ENCODE results near the gene SLC16A9. TPM values are rescaled to one million over a fixed set of nuclear protein-coding genes. Genes with fewer than 3 reads are reported as not detected.
A peak's percentile ranks its signal among the peaks of the same experiment; 100 is the strongest.

The SLC16A9 gene
- total RNA-seq, 1 donor from 2014 or later, result 11.6 TPM

GRCh38 chr10:59692113-59692512, 17.5 kb downstream of the SLC16A9 start:
- no peak overlapping the region for H3K4me3 Mint-ChIP-seq (ENCODE audit: low read depth)
- TF ChIP-seq, protein P1, sequence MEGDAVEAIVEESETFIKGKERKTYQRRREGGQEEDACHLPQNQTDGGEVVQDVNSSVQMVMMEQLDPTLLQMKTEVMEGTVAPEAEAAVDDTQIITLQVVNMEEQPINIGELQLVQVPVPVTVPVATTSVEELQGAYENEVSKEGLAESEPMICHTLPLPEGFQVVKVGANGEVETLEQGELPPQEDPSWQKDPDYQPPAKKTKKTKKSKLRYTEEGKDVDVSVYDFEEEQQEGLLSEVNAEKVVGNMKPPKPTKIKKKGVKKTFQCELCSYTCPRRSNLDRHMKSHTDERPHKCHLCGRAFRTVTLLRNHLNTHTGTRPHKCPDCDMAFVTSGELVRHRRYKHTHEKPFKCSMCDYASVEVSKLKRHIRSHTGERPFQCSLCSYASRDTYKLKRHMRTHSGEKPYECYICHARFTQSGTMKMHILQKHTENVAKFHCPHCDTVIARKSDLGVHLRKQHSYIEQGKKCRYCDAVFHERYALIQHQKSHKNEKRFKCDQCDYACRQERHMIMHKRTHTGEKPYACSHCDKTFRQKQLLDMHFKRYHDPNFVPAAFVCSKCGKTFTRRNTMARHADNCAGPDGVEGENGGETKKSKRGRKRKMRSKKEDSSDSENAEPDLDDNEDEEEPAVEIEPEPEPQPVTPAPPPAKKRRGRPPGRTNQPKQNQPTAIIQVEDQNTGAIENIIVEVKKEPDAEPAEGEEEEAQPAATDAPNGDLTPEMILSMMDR (IDR thresholded peaks at IDR 0.05; ENCODE audit: unreplicated experiment), result no peak
- H3K9me3 Mint-ChIP-seq (ENCODE audit: low read depth), result no peaks in the 10 kb centered on the region
- H3K27me3 Mint-ChIP-seq, result no peaks in the 10 kb centered on the region
- DNase-seq (ENCODE audit: low spot score, unreplicated experiment), result no peak
- H3K4me1 Mint-ChIP-seq (ENCODE audit: low read depth), result peaks cover 7% of the 10 kb centered on the region
- peaks cover 2% of the 10 kb centered on the region for H3K36me3 Mint-ChIP-seq (ENCODE audit: insufficient read depth)
- peak overlapping the region; percentile 6 for H3K27ac Mint-ChIP-seq

DNA sequence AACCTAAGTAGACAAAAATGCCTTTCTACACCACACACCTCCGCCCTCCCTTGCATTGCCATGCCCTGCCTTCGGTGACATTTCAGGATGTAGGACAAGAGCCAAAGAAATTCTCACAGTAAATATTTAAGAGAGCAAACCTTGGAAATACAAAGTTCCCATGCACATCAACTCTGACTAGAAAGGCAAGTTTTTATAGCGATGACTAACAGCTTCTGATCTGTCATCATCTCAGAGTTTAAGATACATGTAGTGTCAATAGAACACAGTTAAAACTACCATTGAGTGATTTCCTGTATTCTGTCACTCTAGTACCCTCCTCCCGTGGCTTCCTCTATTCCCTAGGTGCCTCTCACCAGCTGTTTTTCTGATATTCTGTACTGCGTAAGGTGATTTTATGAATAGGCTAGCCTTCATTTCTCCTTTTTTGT, 20.7 kb downstream of the SLC16A9 start:
- no peak for DNase-seq (ENCODE audit: low spot score, unreplicated experiment)
- TF ChIP-seq, protein P1 (IDR thresholded peaks at IDR 0.05; ENCODE audit: unreplicated experiment), result no peak
- no peaks in the 10 kb centered on the region for H3K36me3 Mint-ChIP-seq (ENCODE audit: insufficient read depth)
- H3K9me3 Mint-ChIP-seq (ENCODE audit: low read depth), result no peaks in the 10 kb centered on the region
- no peak overlapping the region for H3K4me3 Mint-ChIP-seq (ENCODE audit: low read depth)
- no peaks in the 10 kb centered on the region for H3K27me3 Mint-ChIP-seq
- peaks cover 7% of the 10 kb centered on the region for H3K4me1 Mint-ChIP-seq (ENCODE audit: low read depth)
- H3K27ac Mint-ChIP-seq, result no peak overlapping the region

DNA sequence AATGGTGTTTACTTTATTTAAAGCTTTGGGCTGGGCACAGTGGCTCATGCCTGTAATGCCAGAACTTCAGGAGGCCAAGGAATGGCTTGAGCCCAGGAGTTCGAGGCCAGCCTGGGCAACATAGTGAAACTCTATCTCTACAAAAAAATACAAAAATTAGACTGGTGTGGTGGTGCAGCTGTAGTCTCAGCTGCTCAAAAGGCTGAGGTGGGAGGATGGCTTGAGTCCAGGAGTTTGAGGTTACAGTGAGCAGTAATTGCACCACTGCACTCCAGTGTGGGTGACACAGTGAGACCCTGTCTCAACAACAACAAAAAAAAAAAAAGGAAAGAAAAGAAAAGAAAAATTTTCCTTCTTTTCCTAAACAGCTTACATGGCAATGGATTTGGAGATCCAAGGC, 22.0 kb downstream of the SLC16A9 start:
- Mint-ChIP-seq H3K36me3 (ENCODE audit: insufficient read depth) (no peaks in the 10 kb centered on the region), H3K4me3 (ENCODE audit: low read depth) (no peak overlapping the region), H3K4me1 (ENCODE audit: low read depth) (peaks cover 4% of the 10 kb centered on the region), H3K9me3 (ENCODE audit: low read depth) (no peaks in the 10 kb centered on the region), H3K27me3 (no peaks in the 10 kb centered on the region), H3K27ac (no peak overlapping the region)
- no peak for DNase-seq (ENCODE audit: low spot score, unreplicated experiment)
- TF ChIP-seq, protein P1 (IDR thresholded peaks at IDR 0.05; ENCODE audit: unreplicated experiment), result no peak

GRCh38 chr10:59684006-59684405, 25.6 kb downstream of the SLC16A9 start:
- DNase-seq (ENCODE audit: low spot score, unreplicated experiment), result no peak
- Mint-ChIP-seq H3K4me1 (ENCODE audit: low read depth) (no peaks in the 10 kb centered on the region), H3K27me3 (no peaks in the 10 kb centered on the region), H3K9me3 (ENCODE audit: low read depth) (no peaks in the 10 kb centered on the region), H3K36me3 (ENCODE audit: insufficient read depth) (no peaks in the 10 kb centered on the region), H3K4me3 (ENCODE audit: low read depth) (no peak overlapping the region), H3K27ac (peak overlapping the region; percentile 4)
- TF ChIP-seq, protein P1 (IDR thresholded peaks at IDR 0.05; ENCODE audit: unreplicated experiment), result no peak

DNA sequence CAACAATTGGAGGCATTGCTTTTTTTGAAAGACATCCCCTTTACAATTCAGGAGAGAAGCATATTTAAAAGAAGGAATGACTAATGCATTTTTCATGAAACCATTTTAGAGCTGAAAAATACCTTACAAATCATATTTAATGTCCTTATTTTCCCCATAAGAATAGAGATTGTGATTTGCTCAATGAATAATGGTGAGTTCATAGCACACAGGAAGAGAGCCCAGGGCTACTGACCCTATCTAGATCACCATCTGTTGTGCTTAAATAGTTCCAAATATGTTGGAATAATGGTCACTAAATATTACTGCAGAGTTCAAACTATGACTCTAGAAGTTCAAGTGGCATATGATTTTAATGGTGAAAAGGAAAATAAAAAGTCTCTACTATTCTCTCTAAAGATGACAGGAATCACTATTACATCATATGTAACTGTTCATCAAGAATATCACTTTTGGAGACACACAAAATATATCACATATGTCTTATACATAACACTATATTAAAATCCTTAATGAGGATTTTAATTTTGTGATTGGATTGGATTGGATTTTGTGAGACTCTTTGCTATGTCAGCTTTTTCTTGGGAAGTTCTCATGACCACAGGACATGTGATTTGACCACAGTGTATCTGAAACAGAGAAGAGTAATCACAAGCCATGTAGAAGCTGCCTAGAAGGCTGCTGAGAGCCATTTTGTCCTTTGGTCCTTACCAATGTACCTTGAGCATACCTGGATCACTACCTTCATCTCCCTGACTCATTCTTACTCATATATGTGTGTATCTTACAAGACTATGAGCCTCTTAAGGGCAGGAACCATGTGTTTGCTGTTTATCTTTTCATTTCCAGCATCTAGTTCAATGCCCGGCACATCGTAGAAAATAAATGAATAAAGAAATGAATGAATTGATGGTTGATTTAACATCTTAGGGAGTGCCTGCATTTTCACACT, 26.4 kb downstream of the SLC16A9 start:
- no peak overlapping the region for H3K4me3 Mint-ChIP-seq (ENCODE audit: low read depth)
- DNase-seq (ENCODE audit: low spot score, unreplicated experiment), result no peak
- H3K27ac Mint-ChIP-seq, result no peak overlapping the region
- TF ChIP-seq, protein P1 (IDR thresholded peaks at IDR 0.05; ENCODE audit: unreplicated experiment), result no peak
- no peaks in the 10 kb centered on the region for H3K4me1 Mint-ChIP-seq (ENCODE audit: low read depth)
- no peaks in the 10 kb centered on the region for H3K27me3 Mint-ChIP-seq
- no peaks in the 10 kb centered on the region for H3K36me3 Mint-ChIP-seq (ENCODE audit: insufficient read depth)
- H3K9me3 Mint-ChIP-seq (ENCODE audit: low read depth), result no peaks in the 10 kb centered on the region

Data from progenitor cell of endocrine pancreas (in vitro differentiated cells).